ENCODE measurements around the gene EML1. TPM values are rescaled to one million over a fixed set of nuclear protein-coding genes. Genes with fewer than 3 reads are reported as not detected.

Gene EML1
- total RNA-seq, 1 experiment from 2014 or later = 12.0 TPM

DNA sequence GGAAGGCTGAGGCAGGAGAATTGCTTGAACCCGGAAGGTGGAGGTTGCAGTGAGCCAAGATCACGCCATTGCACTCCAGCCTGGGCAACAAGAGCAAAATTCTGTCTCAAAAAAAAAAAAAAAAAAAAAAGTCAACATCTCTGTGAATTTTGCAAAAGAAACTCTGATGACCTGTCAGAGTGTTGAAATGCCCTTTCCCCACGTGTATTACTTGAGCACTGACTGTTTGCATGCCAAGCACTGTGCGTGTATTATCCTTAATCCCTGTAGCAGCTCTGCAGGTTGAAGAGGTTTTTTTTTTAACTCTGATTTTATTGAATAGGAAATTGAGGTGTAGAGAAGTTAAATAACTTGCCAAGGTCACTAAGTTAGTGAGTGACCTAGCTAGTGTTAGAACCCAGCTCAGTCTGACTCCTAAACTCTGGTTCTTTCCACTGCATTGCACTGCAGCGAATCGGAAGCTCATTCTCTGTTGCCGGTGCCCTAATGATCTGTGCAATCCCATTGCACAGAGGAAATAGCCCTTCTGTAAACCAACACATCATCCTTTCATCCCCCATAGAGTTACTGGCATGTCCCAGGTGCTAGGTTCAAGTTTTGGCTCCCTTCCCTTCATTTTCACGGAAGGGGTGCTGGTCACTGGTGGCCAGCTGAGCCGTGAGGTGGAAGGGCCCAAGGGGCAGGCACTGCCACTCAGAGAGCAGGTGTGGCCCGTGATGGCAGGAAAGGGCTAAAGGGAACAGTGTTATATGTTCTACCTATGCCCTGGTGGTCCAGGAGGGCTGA lies 122.3 kb downstream of the EML1 start:
- ATAC-seq = no peak
- Histone ChIP-seq H3K27me3 (ENCODE audit: low read length) (no peaks in the 10 kb centered on the region), H3K4me2 (ENCODE audit: low read length) (no peak overlapping the region), H3K36me3 (ENCODE audit: low read depth, low read length) (0 out of 2 replicates have a peak, but pooled peaks cover 3% of the 10 kb centered on the region), H3K79me2 (ENCODE audit: low read length) (no peaks in the 10 kb centered on the region), H3K4me1 (ENCODE audit: insufficient read depth, low read length) (peaks cover 8% of the 10 kb centered on the region), H4K20me1 (ENCODE audit: low read length) (no peaks in the 10 kb centered on the region), H3F3A (ENCODE audit: low read length, unreplicated experiment) (no peaks in the 10 kb centered on the region), H3K9me2 (replicated peaks; ENCODE audit: low read length) (no peaks in the 10 kb centered on the region), H3K27ac (ENCODE audit: low read length) (no peak overlapping the region), H2AFZ (ENCODE audit: low read length) (no peak overlapping the region), H3K9ac (ENCODE audit: low read length) (no peak overlapping the region), H3K9me3 (ENCODE audit: low read length) (no peaks in the 10 kb centered on the region), H3K4me3 (ENCODE audit: low read length) (no peak overlapping the region)
- ChIA-PET CTCF (no interaction called here), POLR2A (ENCODE audit: unreplicated experiment) (interaction anchor here (0.6 kb wide), 1 partner anchor 470 kb away, joined by 7 read pairs; no protein-coding TSS in a partner anchor)
- intact Hi-C loops (cut with micrococcal nuclease) = no loop called here
- no TSS peak for BruUV-seq (replicated peaks)
- TF ChIP-seq, protein P1, sequence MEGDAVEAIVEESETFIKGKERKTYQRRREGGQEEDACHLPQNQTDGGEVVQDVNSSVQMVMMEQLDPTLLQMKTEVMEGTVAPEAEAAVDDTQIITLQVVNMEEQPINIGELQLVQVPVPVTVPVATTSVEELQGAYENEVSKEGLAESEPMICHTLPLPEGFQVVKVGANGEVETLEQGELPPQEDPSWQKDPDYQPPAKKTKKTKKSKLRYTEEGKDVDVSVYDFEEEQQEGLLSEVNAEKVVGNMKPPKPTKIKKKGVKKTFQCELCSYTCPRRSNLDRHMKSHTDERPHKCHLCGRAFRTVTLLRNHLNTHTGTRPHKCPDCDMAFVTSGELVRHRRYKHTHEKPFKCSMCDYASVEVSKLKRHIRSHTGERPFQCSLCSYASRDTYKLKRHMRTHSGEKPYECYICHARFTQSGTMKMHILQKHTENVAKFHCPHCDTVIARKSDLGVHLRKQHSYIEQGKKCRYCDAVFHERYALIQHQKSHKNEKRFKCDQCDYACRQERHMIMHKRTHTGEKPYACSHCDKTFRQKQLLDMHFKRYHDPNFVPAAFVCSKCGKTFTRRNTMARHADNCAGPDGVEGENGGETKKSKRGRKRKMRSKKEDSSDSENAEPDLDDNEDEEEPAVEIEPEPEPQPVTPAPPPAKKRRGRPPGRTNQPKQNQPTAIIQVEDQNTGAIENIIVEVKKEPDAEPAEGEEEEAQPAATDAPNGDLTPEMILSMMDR (conservative IDR thresholded peaks at IDR 0.05; ENCODE audit: low read depth, low read length) = no peak
- no peak for TF ChIP-seq EZH2phosphoT487 (IDR thresholded peaks at IDR 0.05; ENCODE audit: borderline replicate concordance, low read length)
- TF ChIP-seq EZH2 (IDR thresholded peaks at IDR 0.05; ENCODE audit: low read length, unreplicated experiment) = no peak
- no peak for DNase-seq

- no peak overlapping the region for H3K4me2 ChIP-seq (ENCODE audit: low read length)
- no peaks in the 10 kb centered on the region for H3F3A ChIP-seq (ENCODE audit: low read length, unreplicated experiment)
- H3K4me1 ChIP-seq (ENCODE audit: insufficient read depth, low read length) = peaks cover 3% of the 10 kb centered on the region
- H3K79me2 ChIP-seq (ENCODE audit: low read length) = no peaks in the 10 kb centered on the region
- H3K9me3 ChIP-seq (ENCODE audit: low read length) = no peaks in the 10 kb centered on the region
- TF ChIP-seq EZH2 (IDR thresholded peaks at IDR 0.05; ENCODE audit: low read length, unreplicated experiment) (no peak), EZH2phosphoT487 (IDR thresholded peaks at IDR 0.05; ENCODE audit: borderline replicate concordance, low read length) (no peak)
- TF ChIP-seq, protein P1 (conservative IDR thresholded peaks at IDR 0.05; ENCODE audit: low read depth, low read length) = no peak
- no peaks in the 10 kb centered on the region for H3K9me2 ChIP-seq (replicated peaks; ENCODE audit: low read length)
- 0 out of 2 replicates have a peak, but pooled peaks cover 3% of the 10 kb centered on the region for H3K36me3 ChIP-seq (ENCODE audit: low read depth, low read length)
- no peak overlapping the region for H2AFZ ChIP-seq (ENCODE audit: low read length)
- intact Hi-C loops (cut with micrococcal nuclease) = no loop called here
- no TSS peak for BruUV-seq (replicated peaks)
- no peak overlapping the region for H3K27ac ChIP-seq (ENCODE audit: low read length)
- H3K4me3 ChIP-seq (ENCODE audit: low read length) = no peak overlapping the region
- no peaks in the 10 kb centered on the region for H3K27me3 ChIP-seq (ENCODE audit: low read length)
- ChIA-PET POLR2A (ENCODE audit: unreplicated experiment) (no interaction called here), CTCF (no interaction called here)
- no peak for DNase-seq
- H4K20me1 ChIP-seq (ENCODE audit: low read length) = no peaks in the 10 kb centered on the region
- H3K9ac ChIP-seq (ENCODE audit: low read length) = no peak overlapping the region
- no peak for ATAC-seq
Observed at GRCh38 chr14:99916091-99916383, 122.8 kb downstream of the EML1 start.

DNA sequence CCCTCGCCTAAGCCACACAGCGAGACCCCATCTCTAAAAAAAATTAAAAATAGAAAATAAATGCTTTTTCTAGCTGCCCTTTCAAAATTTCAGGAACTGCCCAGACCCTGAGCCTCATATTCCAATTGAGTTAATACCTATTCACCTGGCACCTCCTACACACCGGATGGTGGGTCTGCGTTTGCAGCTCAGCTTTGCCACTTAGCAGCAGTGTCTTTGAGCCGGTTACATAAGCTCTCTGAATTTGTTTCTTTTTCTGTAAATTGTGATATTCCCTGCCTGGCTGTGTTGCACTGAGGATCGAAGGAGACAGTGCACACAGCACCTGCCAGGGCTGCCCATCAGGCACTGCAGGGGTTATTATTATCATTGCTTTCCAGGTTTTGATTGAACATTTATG lies 125.6 kb downstream of the EML1 start:
- Histone ChIP-seq H3K27me3 (ENCODE audit: low read length) (no peaks in the 10 kb centered on the region), H3K4me1 (ENCODE audit: insufficient read depth, low read length) (no peaks in the 10 kb centered on the region), H2AFZ (ENCODE audit: low read length) (no peak overlapping the region), H3K36me3 (ENCODE audit: low read depth, low read length) (0 out of 2 replicates have a peak, but pooled peaks cover 3% of the 10 kb centered on the region), H3K27ac (ENCODE audit: low read length) (no peak overlapping the region), H3K9me2 (replicated peaks; ENCODE audit: low read length) (no peaks in the 10 kb centered on the region), H3K79me2 (ENCODE audit: low read length) (no peaks in the 10 kb centered on the region), H3K9ac (ENCODE audit: low read length) (no peak overlapping the region), H3K4me3 (ENCODE audit: low read length) (no peak overlapping the region), H4K20me1 (ENCODE audit: low read length) (no peaks in the 10 kb centered on the region), H3K4me2 (ENCODE audit: low read length) (no peak overlapping the region), H3F3A (ENCODE audit: low read length, unreplicated experiment) (no peaks in the 10 kb centered on the region), H3K9me3 (ENCODE audit: low read length) (no peaks in the 10 kb centered on the region)
- TF ChIP-seq, protein P1 (conservative IDR thresholded peaks at IDR 0.05; ENCODE audit: low read depth, low read length) = no peak
- TF ChIP-seq EZH2phosphoT487 (IDR thresholded peaks at IDR 0.05; ENCODE audit: borderline replicate concordance, low read length) = no peak
- TF ChIP-seq EZH2 (IDR thresholded peaks at IDR 0.05; ENCODE audit: low read length, unreplicated experiment) = no peak
- intact Hi-C loops (cut with micrococcal nuclease) = no loop called here
- ChIA-PET POLR2A (ENCODE audit: unreplicated experiment) (no interaction called here), CTCF (no interaction called here)
- BruUV-seq (replicated peaks) = no TSS peak
- ATAC-seq (no peak), DNase-seq (no peak)

Data from PC-3 (cell line).